Vagina (tissue), 2 donors: Measurements from ENCODE around the gene EPX. TPM values are rescaled to one million over a fixed set of nuclear protein-coding genes. Genes with fewer than 3 reads are reported as not detected.

Source experiments
- DNase-seq, 2 donors: peaks; one replicate each; pipeline ENCODE4 v3.0.0-alpha.2; 2017; ENCODE audit errors: extremely low spot score in 2 of 2
- H3K27ac ChIP-seq: fragments of 200-600 bp; sonication (generic); one replicate; pipeline ENCODE4 v1.5.1; 2019
- H3K27me3 ChIP-seq: fragments of 200-600 bp; sonication (generic); one replicate; pipeline ENCODE4 v1.5.1; 2019
- H3K36me3 ChIP-seq, 2 donors: fragments of 200-600 bp; sonication (generic); one replicate each; pipeline ENCODE4 v1.5.1; 2017 to 2019
- H3K4me1 ChIP-seq: fragments of 200-600 bp; sonication (generic); one replicate; pipeline ENCODE4 v1.5.1; 2019
- H3K4me3 ChIP-seq, 2 donors: fragments of 200-600 bp; sonication (generic); 1 replicate in 1 of 2; 2 replicates in 1 of 2; pipeline ENCODE4 v1.5.1; 2016 to 2019
- H3K9me3 ChIP-seq: fragments of 200-600 bp; sonication (generic); one replicate; pipeline ENCODE4 v1.5.1; 2019
- CTCF ChIP-seq, 3 experiments: fragments of 450-650 bp in 2 of 3; fragments of 200-600 bp in 1 of 3; sonication (generic) in 1 of 3; IDR thresholded peaks; one replicate each; pipeline ENCODE4 v1.5.1; 2017 to 2019; ENCODE audit warnings: antibody characterized with exemption in 3 of 3, mild to moderate bottlenecking in 2 of 3, moderate library complexity in 2 of 3
- POLR2A ChIP-seq, 2 donors: fragments of 450-650 bp; IDR thresholded peaks; one replicate each; pipeline ENCODE4 v1.6.1; 2017; ENCODE audit warnings: antibody characterized with exemption in 2 of 2, mild to moderate bottlenecking in 2 of 2, moderate library complexity in 2 of 2
- POLR2AphosphoS5 ChIP-seq, 2 donors: sonication (generic); formaldehyde crosslinking; IDR thresholded peaks; one replicate each; pipeline ENCODE4 v1.9.0; 2017; ENCODE audit warnings: antibody characterized with exemption in 2 of 2, mild to moderate bottlenecking in 2 of 2, low read depth in 1 of 2; ENCODE audit not compliant: insufficient read depth in 1 of 2
- intact Hi-C: fragments of 100-400 bp; cut with DNase I; formaldehyde crosslinking; loops from one replicate; pipeline ENCODE4 v1.15.1; 2023
- total RNA-seq: library from RNA; depleted of rRNA; stranded (reverse); fragments of >200 nt; gene quantifications from one replicate; pipeline ENCODE4 v1.2.3, GENCODE V29; 2016

EPX gene
- total RNA-seq, 1 donor from 2014 or later, result not detected

GRCh38 chr17:58174871-58175270 lies 17.7 kb upstream of the EPX start:
- no peak overlapping the region for H3K27ac ChIP-seq
- H3K4me1 ChIP-seq, result no peaks in the 10 kb centered on the region
- intact Hi-C loops, result no loop called here
- no peak for DNase-seq
- TF ChIP-seq CTCF (IDR thresholded peaks at IDR 0.05), result no peak
- TF ChIP-seq POLR2A (IDR thresholded peaks at IDR 0.05), result no peak
- TF ChIP-seq POLR2AphosphoS5 (IDR thresholded peaks at IDR 0.05; ENCODE audit: insufficient read depth in 1 of 2, low read depth in 1 of 2), result no peak
- H3K9me3 ChIP-seq, result no peaks in the 10 kb centered on the region
- no peaks in the 10 kb centered on the region for H3K27me3 ChIP-seq
- H3K4me3 ChIP-seq, result no peak overlapping the region
- H3K36me3 ChIP-seq, result no peaks in the 10 kb centered on the region

DNA sequence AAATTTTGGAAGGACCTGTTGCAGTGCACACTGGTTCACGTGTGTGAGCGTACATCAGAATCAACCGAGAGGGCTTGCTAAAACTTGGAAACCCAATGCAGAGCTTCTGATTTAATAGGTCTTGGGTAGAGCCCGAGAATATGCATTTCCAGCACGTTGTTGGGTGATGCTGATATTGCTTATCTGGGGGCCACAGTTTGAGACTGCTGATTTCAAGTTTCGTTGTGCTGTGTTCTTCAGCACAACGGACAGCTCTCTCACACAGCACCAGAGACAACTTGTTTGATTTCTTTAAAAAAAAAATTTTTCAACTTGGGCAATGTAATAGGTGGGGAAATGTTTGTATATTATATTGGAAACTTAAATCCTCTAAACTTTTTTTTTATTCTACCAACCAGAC lies 16.3 kb upstream of the EPX start:
- Histone ChIP-seq H3K36me3 (no peaks in the 10 kb centered on the region), H3K27me3 (no peaks in the 10 kb centered on the region), H3K9me3 (no peaks in the 10 kb centered on the region), H3K27ac (no peak overlapping the region), H3K4me1 (no peaks in the 10 kb centered on the region), H3K4me3 (no peak overlapping the region)
- DNase-seq, result no peak
- intact Hi-C loops, result no loop called here
- TF ChIP-seq POLR2A (IDR thresholded peaks at IDR 0.05) (no peak), POLR2AphosphoS5 (IDR thresholded peaks at IDR 0.05; ENCODE audit: insufficient read depth in 1 of 2, low read depth in 1 of 2) (no peak), CTCF (IDR thresholded peaks at IDR 0.05) (no peak)

DNA sequence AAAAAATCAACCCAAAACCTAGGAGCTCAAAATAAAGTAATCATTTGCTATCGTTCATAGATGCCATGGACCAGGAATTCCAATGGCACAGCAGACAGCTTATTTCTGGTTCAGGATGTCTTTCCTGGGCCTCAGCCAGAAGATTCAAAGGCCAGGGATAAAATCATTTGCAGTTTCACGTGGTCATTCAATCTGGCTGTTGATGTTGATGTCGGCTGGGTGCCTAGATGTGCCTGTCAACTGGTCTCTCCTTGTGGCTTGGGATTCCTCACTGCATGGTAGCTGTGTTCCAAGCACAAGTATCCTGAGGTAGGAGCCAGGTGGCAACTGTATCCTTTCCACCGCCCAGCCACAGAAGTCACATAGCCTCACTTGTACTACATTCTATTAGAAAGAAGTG lies 10.7 kb upstream of the EPX start:
- TF ChIP-seq POLR2A (IDR thresholded peaks at IDR 0.05) (no peak), POLR2AphosphoS5 (IDR thresholded peaks at IDR 0.05; ENCODE audit: insufficient read depth in 1 of 2, low read depth in 1 of 2) (no peak), CTCF (IDR thresholded peaks at IDR 0.05) (no peak)
- intact Hi-C loops, result no loop called here
- DNase-seq, result no peak
- H3K9me3 ChIP-seq, result no peaks in the 10 kb centered on the region
- H3K27me3 ChIP-seq, result no peaks in the 10 kb centered on the region
- no peak overlapping the region for H3K27ac ChIP-seq
- no peak overlapping the region for H3K4me3 ChIP-seq
- no peaks in the 10 kb centered on the region for H3K4me1 ChIP-seq
- H3K36me3 ChIP-seq, result no peaks in the 10 kb centered on the region

DNA sequence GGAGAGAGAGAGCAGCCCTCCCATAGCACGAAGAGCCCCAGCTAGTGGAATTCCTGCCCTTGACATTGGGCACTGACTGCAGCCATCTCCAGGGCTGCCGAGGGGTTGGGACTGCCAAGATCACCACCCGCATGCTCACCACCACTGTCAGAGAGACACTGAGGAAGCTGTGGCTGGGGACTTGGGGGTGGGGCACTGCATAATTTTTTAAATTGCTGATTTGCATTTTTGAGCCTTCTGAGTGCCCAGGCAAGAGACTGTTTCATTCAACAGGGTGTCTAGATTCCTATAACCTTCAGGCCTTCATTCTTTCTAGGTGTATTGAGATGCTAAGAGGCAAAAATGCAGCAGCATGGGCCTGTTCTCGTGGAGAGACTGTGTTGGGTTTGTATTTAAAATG lies 9.0 kb upstream of the EPX start:
- DNase-seq, result no peak
- Histone ChIP-seq H3K4me1 (no peaks in the 10 kb centered on the region), H3K27me3 (no peaks in the 10 kb centered on the region), H3K27ac (no peak overlapping the region), H3K4me3 (no peak overlapping the region), H3K36me3 (no peaks in the 10 kb centered on the region), H3K9me3 (no peaks in the 10 kb centered on the region)
- intact Hi-C loops, result no loop called here
- no peak for TF ChIP-seq POLR2AphosphoS5 (IDR thresholded peaks at IDR 0.05; ENCODE audit: insufficient read depth in 1 of 2, low read depth in 1 of 2)
- no peak for TF ChIP-seq CTCF (IDR thresholded peaks at IDR 0.05)
- no peak for TF ChIP-seq POLR2A (IDR thresholded peaks at IDR 0.05)

DNA sequence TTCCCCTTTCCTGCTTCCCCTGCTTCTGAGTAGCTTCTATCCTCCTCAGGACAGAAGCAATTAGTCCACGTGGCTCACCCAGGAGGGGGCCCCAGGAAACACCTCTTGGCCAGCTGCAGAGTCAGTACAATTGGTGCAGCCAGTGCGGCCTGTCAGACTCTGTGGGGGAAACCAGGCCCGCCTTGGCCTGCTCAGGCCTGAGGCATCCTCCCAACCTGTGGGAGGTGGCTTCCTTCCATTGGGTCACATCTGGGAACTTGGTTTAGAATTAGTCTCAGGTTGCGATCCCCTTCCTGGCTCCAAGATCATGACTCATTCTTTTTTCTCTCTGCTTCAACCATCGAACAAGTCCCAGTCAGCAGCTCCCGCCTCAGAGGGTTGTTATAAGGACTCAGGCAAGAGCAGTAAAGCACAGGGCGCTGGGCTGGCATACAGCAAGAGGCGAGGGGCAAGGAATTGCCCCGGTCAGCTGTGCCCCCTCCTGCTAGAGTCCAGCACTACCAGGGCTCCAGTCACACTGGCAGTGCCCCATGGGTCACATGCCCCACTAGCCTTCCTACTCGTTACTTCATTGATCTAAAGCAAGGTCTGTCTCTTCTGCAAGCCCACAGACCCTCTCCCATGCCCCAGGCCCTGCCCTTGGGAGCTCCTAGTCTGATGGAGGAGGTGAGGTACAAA lies 8.1 kb upstream of the EPX start:
- TF ChIP-seq POLR2A (IDR thresholded peaks at IDR 0.05), result no peak
- Histone ChIP-seq H3K4me3 (no peak overlapping the region), H3K27ac (no peak overlapping the region), H3K36me3 (no peaks in the 10 kb centered on the region), H3K27me3 (no peaks in the 10 kb centered on the region), H3K4me1 (no peaks in the 10 kb centered on the region), H3K9me3 (no peaks in the 10 kb centered on the region)
- intact Hi-C loops, result no loop called here
- DNase-seq, result peak in 1 of 2 donors; percentile 62
